ENCODE results near the gene MRPL53. TPM values are rescaled to one million over a fixed set of nuclear protein-coding genes. Genes with fewer than 3 reads are reported as not detected.

Gene MRPL53
- total RNA-seq: 20.2 and 22.0 TPM in 2 replicates

GRCh38 chr2:74472086-74472944 lies at the start of gene MRPL53:
MRPL53 (minus strand) TSS chr2:74472680; CDS start chr2:74472660, 20 bp downstream.

DNA sequence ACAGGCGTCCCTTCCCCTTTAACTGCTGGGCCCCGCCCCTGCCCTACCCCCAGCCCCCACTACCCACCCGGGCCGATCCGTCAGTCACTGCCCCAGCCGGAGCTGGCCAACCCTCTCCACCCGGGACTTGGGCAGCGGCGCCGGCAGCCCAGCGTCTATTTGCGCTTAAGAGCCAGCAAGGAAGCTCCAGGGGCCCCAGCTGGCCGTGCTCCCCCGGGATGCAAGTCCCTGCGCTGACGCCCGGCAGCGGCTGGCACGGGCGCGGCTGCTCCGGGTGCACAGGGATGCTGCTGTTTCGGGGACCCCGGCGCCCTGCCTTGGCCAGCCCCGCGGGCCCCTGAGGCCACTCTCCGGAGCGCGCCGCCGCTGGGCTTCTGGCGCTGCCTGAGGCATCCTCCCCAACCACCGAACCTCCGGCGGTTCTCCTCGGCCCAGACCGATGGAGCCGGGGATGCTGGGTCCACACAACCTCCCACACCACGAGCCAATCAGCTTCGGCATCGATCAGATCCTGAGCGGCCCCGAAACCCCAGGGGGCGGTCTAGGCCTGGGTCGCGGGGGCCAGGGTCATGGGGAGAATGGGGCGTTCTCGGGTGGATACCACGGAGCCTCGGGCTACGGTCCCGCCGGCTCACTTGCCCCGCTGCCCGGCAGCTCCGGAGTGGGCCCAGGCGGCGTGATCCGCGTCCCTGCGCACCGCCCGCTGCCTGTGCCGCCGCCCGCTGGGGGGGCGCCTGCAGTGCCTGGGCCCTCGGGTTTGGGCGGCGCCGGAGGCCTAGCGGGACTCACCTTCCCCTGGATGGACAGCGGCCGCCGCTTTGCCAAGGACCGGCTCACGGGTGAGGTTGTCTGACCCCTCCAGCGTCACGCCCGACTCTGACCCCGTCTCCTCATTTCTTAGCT lies 42.1 kb upstream of the MRPL53 start, which contains the start of gene TLX2:
Gene TLX2 (plus strand): TSS at position 83 of the 903 bp plus-strand sequence. CDS start 357 bp downstream, at position 440.

GRCh38 chr2:74507145-74507925 lies 34.9 kb upstream of the MRPL53 start, which contains the start of gene PCGF1:
PCGF1 (minus strand) TSS chr2:74507695; CDS start chr2:74507668, 27 bp downstream.

GRCh38 chr2:74499267-74499939 lies 26.9 kb upstream of the MRPL53 start, which contains the start of gene LBX2:
LBX2 (minus strand) TSS chr2:74499603; CDS start chr2:74499537, 66 bp downstream.

DNA sequence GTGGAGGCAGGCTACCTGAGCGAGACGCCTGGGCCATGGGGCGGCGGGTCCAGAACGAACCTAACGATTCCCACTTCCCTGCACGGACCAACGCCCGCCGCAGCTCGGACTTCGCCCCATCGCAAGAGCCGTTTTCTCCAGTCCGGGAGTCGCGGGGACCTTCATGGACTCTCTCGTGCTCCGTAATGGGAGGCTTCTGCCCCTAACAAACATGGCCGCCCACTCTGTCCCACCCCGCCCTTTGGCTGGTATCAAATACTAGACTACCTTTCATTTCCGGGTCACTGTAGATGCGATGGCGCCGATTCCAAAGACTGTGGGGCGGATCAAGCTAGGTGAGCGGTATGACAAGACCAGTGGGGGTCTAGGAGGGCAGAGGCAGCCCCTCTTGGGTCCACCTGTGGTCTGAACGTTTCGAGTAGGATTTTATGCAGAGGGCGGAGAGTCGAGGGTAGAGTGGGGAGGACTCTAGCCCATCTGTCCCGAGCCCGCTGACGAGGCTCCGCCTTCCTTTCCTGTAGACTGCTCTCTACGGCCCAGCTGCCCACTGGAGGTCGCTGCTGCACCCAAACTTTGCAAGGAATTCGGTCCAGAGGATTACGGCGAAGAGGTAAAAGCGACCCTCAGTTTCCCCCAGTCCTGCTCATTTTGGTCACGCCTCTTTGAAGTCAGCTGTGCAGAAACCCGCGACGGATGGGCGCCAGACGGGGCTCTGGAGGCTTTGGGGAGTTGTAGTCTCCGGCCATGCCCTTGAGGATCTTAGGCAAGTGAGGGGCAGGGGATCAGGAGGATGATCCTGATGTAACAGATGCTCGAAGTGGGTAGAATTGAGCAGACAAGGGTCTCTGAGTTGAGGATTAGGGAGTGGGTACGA lies 10.6 kb upstream of the MRPL53 start, which contains the start of the genes CCDC142 and TTC31:
Gene CCDC142 (minus strand): TSS at position 198 of the 874 bp plus-strand sequence. CDS start 161 bp downstream, at position 37.
Gene TTC31 (plus strand): TSS at position 281 of the 874 bp plus-strand sequence. CDS start 15 bp downstream, at position 296.

GRCh38 chr2:74458132-74458937 lies 14.1 kb downstream of the MRPL53 start, which contains the start of gene WBP1:
WBP1 (plus strand) TSS chr2:74458438; CDS start chr2:74458603, 165 bp downstream.

DNA sequence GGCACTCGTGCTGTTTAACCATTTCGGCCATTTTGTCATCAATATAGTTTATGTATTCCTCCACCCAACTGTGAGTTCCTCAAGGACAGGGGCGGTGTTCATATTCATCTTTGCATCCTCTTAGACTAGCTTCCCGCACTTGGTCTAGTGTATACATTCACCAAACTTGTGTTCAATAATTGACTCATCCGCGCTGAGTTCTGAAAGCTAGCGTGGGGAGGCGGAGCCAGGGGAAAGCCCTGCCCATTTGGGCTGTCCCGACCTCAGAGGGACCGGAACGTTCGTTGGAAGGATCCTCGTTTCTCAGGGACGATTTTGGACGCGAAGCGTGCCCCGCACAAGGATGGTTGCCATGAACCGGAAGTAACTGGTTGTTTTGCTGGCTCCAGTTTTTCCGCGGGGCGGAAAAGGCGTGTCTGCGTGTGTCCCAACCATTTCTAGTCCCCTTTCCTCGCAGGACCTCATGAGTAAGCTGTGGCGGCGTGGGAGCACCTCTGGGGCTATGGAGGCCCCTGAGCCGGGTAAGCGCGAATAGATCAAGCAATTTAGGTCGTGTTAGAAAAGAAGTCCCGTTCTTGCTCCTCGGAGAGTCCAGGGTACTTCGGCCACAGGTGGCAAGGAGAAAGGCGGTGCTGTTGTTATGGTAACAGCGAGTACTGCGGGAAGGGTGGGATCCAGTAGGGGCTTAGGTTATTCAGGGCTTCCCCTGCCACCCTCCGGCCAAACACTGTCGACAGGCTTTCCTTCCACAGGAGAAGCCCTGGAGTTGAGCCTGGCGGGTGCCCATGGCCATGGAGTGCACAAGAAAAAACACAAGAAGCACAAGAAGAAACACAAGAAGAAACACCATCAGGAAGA lies 17.6 kb downstream of the MRPL53 start, which contains the start of gene INO80B:
Gene INO80B (plus strand): TSS at position 434 of the 858 bp plus-strand sequence. CDS start 30 bp downstream, at position 464.

DNA sequence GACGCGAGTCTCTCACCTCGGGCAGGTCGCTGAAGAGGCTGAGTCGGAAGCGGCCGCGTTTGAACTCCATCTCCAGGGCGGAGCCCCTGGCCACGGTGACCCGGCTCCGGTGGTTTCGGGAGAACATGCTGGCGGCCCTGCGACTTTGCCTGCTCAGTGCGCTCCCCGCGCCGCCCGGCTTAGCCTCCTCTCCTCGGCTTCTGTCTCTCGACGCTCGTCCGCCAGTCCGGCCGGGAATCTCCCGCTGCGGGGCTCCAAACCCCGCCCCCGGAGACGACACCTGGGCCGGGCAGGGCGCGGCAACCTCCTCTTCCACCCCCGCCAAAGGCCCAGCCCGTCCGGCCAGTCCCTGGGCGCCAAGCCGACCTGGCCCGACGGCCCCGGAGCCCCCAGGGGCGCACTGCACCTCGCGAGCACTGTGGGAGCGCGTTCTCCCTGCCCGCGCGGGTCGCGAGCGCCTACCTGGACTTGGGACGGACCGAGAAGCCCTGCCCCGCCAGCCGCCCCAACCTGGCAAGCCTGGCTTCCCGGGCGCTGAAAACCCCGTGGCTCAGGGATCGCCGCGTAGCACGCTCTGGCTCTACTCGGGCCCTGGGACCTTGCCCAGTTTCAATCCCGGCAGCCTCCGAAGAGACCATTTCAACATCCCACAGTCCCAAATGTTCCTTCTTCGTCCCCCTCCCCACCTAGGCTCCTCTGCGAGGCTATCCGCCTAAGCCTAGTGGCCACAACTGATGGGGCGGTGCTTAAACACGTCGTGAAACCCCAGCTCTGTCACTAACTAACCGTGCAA lies 30.6 kb downstream of the MRPL53 start, which contains the start of gene RTKN:
Gene RTKN (minus strand): TSS at position 248 of the 793 bp plus-strand sequence. CDS start 121 bp downstream, at position 127.

Other genes starting within 250 kb of the MRPL53 start
- 0.13 and 0.30 TPM in 2 replicates for gene SLC4A5, start 129.3 kb downstream of the MRPL53 start, total RNA-seq
- 191 and 217 TPM in 2 replicates for gene DCTN1, start 92.4 kb downstream of the MRPL53 start, total RNA-seq
- gene C2orf81, start 51.1 kb downstream of the MRPL53 start, total RNA-seq: 1.2 and 3.5 TPM in 2 replicates
- gene WDR54, start 51.0 kb downstream of the MRPL53 start, total RNA-seq: 42.1 and 47.1 TPM in 2 replicates
- gene RTKN, start 30.7 kb downstream of the MRPL53 start, total RNA-seq: 16.3 and 23.5 TPM in 2 replicates
- gene INO80B, start 17.6 kb downstream of the MRPL53 start, total RNA-seq: 14.4 and 22.7 TPM in 2 replicates
- gene WBP1, start 14.2 kb downstream of the MRPL53 start, total RNA-seq: 62.6 and 67.7 TPM in 2 replicates
- gene MOGS, start 7.3 kb downstream of the MRPL53 start, total RNA-seq: 82.1 and 97.0 TPM in 2 replicates
- gene CCDC142, start 10.3 kb upstream of the MRPL53 start, total RNA-seq: 24.4 and 28.1 TPM in 2 replicates
- gene TTC31, start 10.4 kb upstream of the MRPL53 start, total RNA-seq: 12.1 and 13.0 TPM in 2 replicates
- 0.59 and 4.5 TPM in 2 replicates for gene LBX2, start 26.9 kb upstream of the MRPL53 start, total RNA-seq
- gene PCGF1, start 35.0 kb upstream of the MRPL53 start, total RNA-seq: 22.8 and 26.2 TPM in 2 replicates
- not detected in 2 replicates for gene TLX2, start 41.8 kb upstream of the MRPL53 start, total RNA-seq
- gene DQX1, start 53.6 kb upstream of the MRPL53 start, total RNA-seq: 0.07 TPM in 1 of 2 replicates, not detected in the other
- gene AUP1, start 57.0 kb upstream of the MRPL53 start, total RNA-seq: 68.9 and 96.9 TPM in 2 replicates
- gene HTRA2, start 57.3 kb upstream of the MRPL53 start, total RNA-seq: 38.6 and 45.3 TPM in 2 replicates
- 110 and 319 TPM in 2 replicates for gene LOXL3, start 81.3 kb upstream of the MRPL53 start, total RNA-seq
- gene DOK1, start 82.0 kb upstream of the MRPL53 start, total RNA-seq: 51.3 and 116 TPM in 2 replicates
- gene M1AP, start 175.7 kb upstream of the MRPL53 start, total RNA-seq: 0.23 and 0.26 TPM in 2 replicates
- 19.7 and 20.4 TPM in 2 replicates for gene SEMA4F, start 181.6 kb upstream of the MRPL53 start, total RNA-seq